Thymus (tissue), 11 donors: ENCODE measurements around the gene NUP210L. TPM values are rescaled to one million over a fixed set of nuclear protein-coding genes. Genes with fewer than 3 reads are reported as not detected.
"Not testable (repeated sequence)": the region's sequence is repeated elsewhere in the genome, so short reads cannot be mapped to it uniquely, and the experiment has no call there.

Experiments used
- DNase-seq, 9 donors: peaks; one replicate each; pipeline ENCODE4 v3.0.0-alpha.2; 2013; ENCODE audit warnings: low spot score in 9 of 9, low read depth in 6 of 9, missing footprints in 1 of 9
- H3K27ac ChIP-seq, 2 donors: one replicate each; pipeline ENCODE4 v1.5.1; 2013; ENCODE audit warnings: control low read depth in 1 of 2, low read depth in 1 of 2, low read length in 1 of 2, mild to moderate bottlenecking in 1 of 2, moderate library complexity in 1 of 2
- H3K27me3 ChIP-seq, 2 donors: one replicate each; pipeline ENCODE4 v1.5.1; 2013; ENCODE audit warnings: low read length in 1 of 2; ENCODE audit not compliant: control insufficient read depth in 2 of 2, insufficient read depth in 1 of 2
- H3K36me3 ChIP-seq, 2 donors: one replicate each; pipeline ENCODE4 v1.5.1; 2013; ENCODE audit warnings: low read length in 1 of 2, mild to moderate bottlenecking in 1 of 2, moderate library complexity in 1 of 2; ENCODE audit not compliant: control insufficient read depth in 2 of 2, insufficient read depth in 2 of 2
- H3K4me1 ChIP-seq, 2 donors: one replicate each; pipeline ENCODE4 v1.5.1; 2013; ENCODE audit warnings: low read length in 2 of 2; ENCODE audit not compliant: control insufficient read depth in 2 of 2, insufficient read depth in 2 of 2
- H3K4me3 ChIP-seq, 2 donors: one replicate each; pipeline ENCODE4 v1.5.1; 2013; ENCODE audit warnings: low read length in 2 of 2, control low read depth in 1 of 2, mild to moderate bottlenecking in 1 of 2
- H3K9me3 ChIP-seq, 2 donors: one replicate each; pipeline ENCODE4 v1.5.1; 2013; ENCODE audit warnings: low read length in 1 of 2, mild to moderate bottlenecking in 1 of 2; ENCODE audit not compliant: control insufficient read depth in 2 of 2, insufficient read depth in 1 of 2
- WGBS: extraction: QIAGEN DNeasy Blood & Tissue Kit; methylation state at CpG from one replicate; pipeline ENCODE4 v1.1.7; 2013; 5-methylcytosine and 5-hydroxymethylcytosine counted together
- polyA plus RNA-seq: library from polyadenylated mRNA; stranded (reverse); fragments of 200-250 nt; gene quantifications from one replicate; pipeline ENCODE4 v1.2.3, GENCODE V29; 2013
- total RNA-seq: library from RNA; stranded (reverse); fragments of 120-200 nt; gene quantifications from one replicate; pipeline ENCODE4 v1.2.4, GENCODE V29; 2013
- donor health status: healthy.

NUP210L gene
- total and polyA plus RNA-seq, 2 donors = 0.05 to 0.14 TPM

DNA sequence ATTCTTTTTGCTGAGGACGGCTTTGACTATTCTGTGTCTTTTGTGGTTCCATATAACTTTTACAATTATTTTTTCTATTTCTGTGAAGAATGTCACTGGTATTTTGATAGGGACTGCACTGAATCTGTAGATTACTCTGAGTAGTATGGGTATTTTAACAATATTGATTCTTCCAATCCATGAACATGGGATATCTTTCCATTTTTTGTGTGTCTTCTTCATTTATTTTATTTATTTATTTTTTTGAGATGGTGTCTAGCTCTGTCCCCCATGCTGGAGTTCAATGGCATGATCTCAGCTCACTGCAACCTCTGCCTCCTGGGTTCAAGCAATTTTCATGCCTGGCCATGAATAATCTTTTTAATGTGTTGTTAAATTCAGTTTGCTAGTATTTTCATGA is 121.2 kb downstream of the NUP210L start:
- DNase-seq = not testable (repeated sequence)
- WGBS = 100% methylated on average over 1 of the region's 1 CpG

DNA sequence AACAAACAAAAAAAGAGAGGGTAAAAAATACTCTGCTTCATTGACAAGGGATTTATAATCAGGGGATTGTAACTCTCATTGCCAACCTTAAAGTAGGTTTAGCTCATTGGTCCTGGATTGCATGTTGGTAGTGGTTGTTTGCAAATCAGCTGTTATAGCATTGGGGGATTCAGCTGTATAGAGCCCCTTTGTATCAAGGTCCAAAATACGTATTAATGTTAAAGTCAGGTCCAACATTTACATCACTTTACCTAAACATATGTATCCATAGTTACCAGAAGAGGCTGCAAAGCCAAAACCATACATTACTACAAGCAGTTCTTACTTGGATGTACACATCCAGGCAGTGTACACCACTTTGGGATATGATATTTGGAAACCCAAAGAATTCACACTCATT is 134.9 kb downstream of the NUP210L start:
- no peaks in the 10 kb centered on the region for H3K36me3 ChIP-seq
- WGBS = 97% methylated on average over 1 of the region's 1 CpG

More for the DNA sequence above, 121.2 kb downstream of the NUP210L start:
- not testable (repeated sequence) for H3K4me3 ChIP-seq, H3K27ac ChIP-seq, H3K9me3 ChIP-seq, H3K36me3 ChIP-seq, H3K4me1 ChIP-seq, H3K27me3 ChIP-seq

DNA sequence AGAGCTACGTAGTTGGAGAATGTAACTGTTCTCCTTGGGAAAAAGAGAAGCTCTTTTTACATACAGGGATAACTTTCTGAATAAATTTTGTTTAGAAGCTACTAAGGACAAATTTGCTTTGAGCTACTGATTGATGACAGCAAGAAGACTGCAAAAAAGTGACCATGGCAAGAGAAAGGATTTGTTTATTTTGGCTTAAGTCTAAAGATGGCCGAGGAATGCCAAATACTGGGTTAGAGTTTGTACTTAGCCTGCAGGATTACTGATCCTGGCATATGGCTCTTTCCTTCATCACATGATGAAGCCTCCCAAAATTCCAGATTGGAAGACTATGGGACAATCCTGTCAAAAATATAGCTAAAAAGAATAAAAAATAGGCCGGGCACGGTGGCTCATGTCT is 135.6 kb downstream of the NUP210L start:
- H3K27me3 ChIP-seq = no peaks in the 10 kb centered on the region
- H3K36me3 ChIP-seq = no peaks in the 10 kb centered on the region
- 95% methylated on average over 4 of the region's 4 CpGs for WGBS

More for the DNA sequence above, 134.9 kb downstream of the NUP210L start:
- H3K4me1 ChIP-seq = no peaks in the 10 kb centered on the region
- no peaks in the 10 kb centered on the region for H3K9me3 ChIP-seq
- no peaks in the 10 kb centered on the region for H3K27me3 ChIP-seq
- no peak overlapping the region for H3K4me3 ChIP-seq
- H3K27ac ChIP-seq = no peak overlapping the region
- DNase-seq = no peak

DNA sequence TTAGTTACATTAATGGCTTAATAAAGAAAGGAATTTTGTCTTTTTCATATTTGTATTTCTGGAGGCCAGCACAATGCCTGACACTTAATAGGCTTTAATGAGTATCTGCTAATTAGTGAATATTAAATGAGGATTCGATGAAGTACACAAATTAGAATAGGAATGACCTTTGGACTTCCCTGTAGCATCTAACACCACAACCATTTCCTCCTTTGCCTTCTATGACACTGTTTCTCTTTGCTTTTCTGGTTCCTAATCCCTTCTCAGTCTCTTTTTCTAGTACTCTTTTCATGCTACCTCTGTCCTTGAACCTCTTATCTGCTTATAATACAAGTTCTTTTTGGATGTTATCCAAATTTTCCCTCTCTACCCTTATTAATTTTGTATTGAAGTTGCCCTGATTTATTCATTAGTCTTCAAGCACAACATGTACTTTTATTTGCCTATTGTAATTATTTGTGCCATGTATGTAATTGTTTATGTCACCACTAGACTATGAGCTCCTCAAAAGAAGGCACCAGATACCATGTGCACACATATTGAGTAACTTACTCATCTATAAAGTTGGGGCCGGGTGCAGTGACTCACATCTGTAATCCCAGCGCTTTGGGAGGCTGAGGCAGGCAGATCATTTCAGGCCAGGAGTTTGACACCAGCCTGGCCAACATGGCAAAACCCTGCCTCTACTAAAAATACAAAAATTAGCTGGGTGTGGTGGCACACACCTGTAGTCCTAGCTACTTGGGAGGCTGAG is 140.5 kb downstream of the NUP210L start:
- no peaks in the 10 kb centered on the region for H3K9me3 ChIP-seq
- no peaks in the 10 kb centered on the region for H3K27me3 ChIP-seq
- H3K27ac ChIP-seq = no peak overlapping the region
- no peaks in the 10 kb centered on the region for H3K36me3 ChIP-seq
- no peaks in the 10 kb centered on the region for H3K4me1 ChIP-seq
- no peak for DNase-seq
- H3K4me3 ChIP-seq = no peak overlapping the region
- WGBS = 94% methylated on average over 3 of the region's 3 CpGs

More for the DNA sequence above, 135.6 kb downstream of the NUP210L start:
- no peaks in the 10 kb centered on the region for H3K9me3 ChIP-seq
- no peak overlapping the region for H3K4me3 ChIP-seq
- no peak overlapping the region for H3K27ac ChIP-seq
- H3K4me1 ChIP-seq = no peaks in the 10 kb centered on the region
- DNase-seq = no peak

DNA sequence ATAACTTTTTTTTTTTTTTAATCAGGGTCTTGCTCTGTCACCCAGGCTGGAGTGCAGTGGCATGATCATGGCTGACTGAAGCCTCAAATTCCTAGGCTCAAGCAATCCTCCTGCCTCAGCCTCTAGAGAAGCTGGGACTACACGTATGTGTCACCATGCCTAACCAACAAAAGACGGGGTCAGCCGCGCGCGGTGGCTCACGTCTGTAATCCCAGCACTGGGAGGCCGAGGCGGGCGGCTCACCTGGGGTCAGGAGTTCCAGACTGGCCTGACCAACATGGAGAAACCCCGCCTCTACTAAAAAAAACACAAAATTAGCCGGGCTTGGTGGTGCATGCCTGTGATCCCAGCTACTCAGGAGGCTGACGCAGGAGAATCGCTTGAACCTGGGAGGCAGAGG is 142.3 kb downstream of the NUP210L start:
- DNase-seq, H3K9me3 ChIP-seq, H3K4me1 ChIP-seq, H3K36me3 ChIP-seq, H3K4me3 ChIP-seq, H3K27ac ChIP-seq, H3K27me3 ChIP-seq: not testable (repeated sequence)
- 98% methylated on average over 14 of the region's 14 CpGs for WGBS

DNA sequence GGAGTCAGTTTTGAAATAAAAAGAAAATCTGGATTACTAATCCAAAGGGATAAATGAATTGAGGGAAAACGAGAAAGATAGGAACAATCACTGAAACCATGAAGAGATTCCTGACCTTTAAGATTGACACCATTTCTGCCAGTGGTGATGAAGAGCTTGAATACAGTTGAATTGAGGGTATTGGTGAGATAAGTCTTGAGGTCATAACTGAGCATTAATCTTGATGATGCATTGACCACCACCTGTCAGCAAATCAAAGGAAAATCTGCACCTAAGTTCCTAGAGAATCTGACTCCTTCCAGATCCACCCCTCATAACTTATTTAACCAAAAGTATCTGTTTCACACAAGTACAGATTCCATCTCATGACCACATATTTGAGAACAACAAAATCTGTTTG is 142.7 kb downstream of the NUP210L start:
- no peak for DNase-seq
- Histone ChIP-seq H3K9me3 (no peaks in the 10 kb centered on the region), H3K27ac (no peak overlapping the region), H3K36me3 (no peaks in the 10 kb centered on the region), H3K27me3 (no peaks in the 10 kb centered on the region), H3K4me1 (no peaks in the 10 kb centered on the region), H3K4me3 (no peak overlapping the region)
- WGBS = 92% methylated on average over 1 of the region's 1 CpG

DNA sequence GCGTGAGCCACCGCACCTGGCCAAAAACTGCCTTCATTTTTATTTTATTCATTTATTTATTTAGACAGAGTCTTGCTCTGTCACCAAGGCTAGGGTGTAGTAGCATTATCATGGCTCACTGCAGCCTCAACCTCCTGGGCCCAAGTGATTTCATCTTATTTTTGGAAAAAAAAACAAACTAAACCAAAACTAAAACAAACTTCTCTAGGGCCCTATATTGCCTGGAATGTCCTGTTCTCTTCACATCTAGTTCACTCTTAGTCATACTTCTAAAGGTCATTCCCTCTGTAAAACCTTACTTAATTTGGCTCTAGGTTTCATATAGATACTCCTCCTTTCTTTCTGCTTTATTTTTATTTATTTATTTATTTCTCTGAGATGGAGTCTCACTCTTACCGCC is 148.7 kb downstream of the NUP210L start:
- no peaks in the 10 kb centered on the region for H3K9me3 ChIP-seq
- H3K27ac ChIP-seq = no peak overlapping the region
- H3K27me3 ChIP-seq = no peaks in the 10 kb centered on the region
- no peak for DNase-seq
- 100% methylated on average over 3 of the region's 3 CpGs for WGBS
- no peaks in the 10 kb centered on the region for H3K4me1 ChIP-seq
- H3K36me3 ChIP-seq = no peaks in the 10 kb centered on the region
- no peak overlapping the region for H3K4me3 ChIP-seq

DNA sequence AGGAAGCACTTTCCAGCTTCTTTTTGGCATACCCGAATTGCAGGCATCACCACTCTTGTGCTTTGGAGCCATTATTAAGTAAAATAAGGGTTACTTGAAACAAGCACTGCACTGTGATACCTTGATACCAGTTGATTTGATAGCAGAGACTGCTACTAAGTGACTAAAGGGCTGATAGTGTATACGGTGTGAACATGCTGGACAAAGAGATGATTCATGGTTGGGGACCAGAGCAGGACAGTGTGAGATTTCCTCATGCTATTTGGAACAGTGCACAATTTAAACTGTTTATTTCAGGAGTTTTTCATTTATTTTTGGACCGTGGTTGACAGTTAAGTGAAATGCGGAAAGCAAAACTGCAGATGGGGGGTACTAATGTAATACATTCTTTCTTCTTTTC is 154.5 kb downstream of the NUP210L start:
- Histone ChIP-seq H3K36me3 (peaks cover 2 to 7% of the 10 kb centered on the region in 2 donors), H3K4me1 (no peaks in the 10 kb centered on the region), H3K9me3 (no peaks in the 10 kb centered on the region), H3K27me3 (no peaks in the 10 kb centered on the region), H3K4me3 (no peak overlapping the region), H3K27ac (no peak overlapping the region)
- 95% methylated on average over 4 of the region's 4 CpGs for WGBS
- no peak for DNase-seq

DNA sequence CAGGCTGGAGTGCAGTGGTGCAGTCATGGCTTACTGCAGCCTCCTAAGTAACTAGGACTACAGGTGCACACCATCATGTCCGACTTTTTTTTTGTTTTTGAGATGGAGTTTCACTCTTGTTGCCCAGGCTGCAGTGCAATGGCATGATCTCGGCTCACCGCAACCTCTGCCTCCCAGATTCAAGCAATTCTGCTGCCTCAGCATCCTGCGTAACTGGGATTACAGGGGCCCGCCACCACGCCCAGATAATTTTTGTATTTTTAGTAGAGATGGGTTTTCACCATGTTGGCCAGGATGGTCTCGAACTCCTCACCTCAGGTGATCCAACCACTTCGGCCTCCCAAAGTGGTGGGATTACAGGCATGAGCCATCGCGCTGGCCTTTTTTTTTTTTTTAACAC is 158.0 kb downstream of the NUP210L start:
- H3K9me3 ChIP-seq, H3K27me3 ChIP-seq, H3K27ac ChIP-seq, H3K4me3 ChIP-seq, H3K4me1 ChIP-seq, DNase-seq: not testable (repeated sequence)
- H3K36me3 ChIP-seq = peaks cover 23 to 40% of the 10 kb centered on the region in 2 donors
- WGBS = 97% methylated on average over 10 of the region's 10 CpGs
